Left ventricle myocardium inferior (tissue), 1 donor: ENCODE data around the gene FSIP1. TPM values are rescaled to one million over a fixed set of nuclear protein-coding genes. Genes with fewer than 3 reads are reported as not detected.

Experiments used
- DNase-seq: peaks from one replicate; pipeline ENCODE4 v3.0.0-alpha.2; 2020
- H3K27ac ChIP-seq: fragments of 200-600 bp; replicated peaks from 2 replicates; pipeline ENCODE4 v1.8.0; 2021
- H3K27me3 ChIP-seq: fragments of 200-600 bp; 2 replicates; pipeline ENCODE4 v1.8.0; 2021; ENCODE audit warnings: low read depth
- H3K36me3 ChIP-seq: fragments of 200-600 bp; 2 replicates; pipeline ENCODE4 v1.8.0; 2021
- H3K4me1 ChIP-seq: fragments of 200-600 bp; 2 replicates; pipeline ENCODE4 v1.8.0; 2021
- H3K4me3 ChIP-seq: fragments of 200-600 bp; 2 replicates; pipeline ENCODE4 v1.8.0; 2021; ENCODE audit warnings: mild to moderate bottlenecking, moderate library complexity
- H3K9me3 ChIP-seq: fragments of 200-600 bp; replicated peaks from 2 replicates; pipeline ENCODE4 v1.8.0; 2021
- CTCF ChIP-seq: fragments of 200-600 bp; IDR thresholded peaks from 2 replicates; pipeline ENCODE4 v1.8.0; 2021; ENCODE audit warnings: antibody characterized with exemption, mild to moderate bottlenecking, borderline replicate concordance
- intact Hi-C: fragments of 100-400 bp; cut with micrococcal nuclease; formaldehyde crosslinking; loops from one replicate; pipeline ENCODE4 v1.11.0; 2022
- total RNA-seq: library from RNA; stranded (reverse); fragmentation: NEBNext Ultra II Directional; extraction: Animal tissue kit (Norgen Biotek cat#: 25700); gene quantifications from one replicate; pipeline ENCODE4 v1.2.1, GENCODE V29; 2021
- donor health status: DM: no; HTN: yes; CAD: no; lungs with severe emphysema.

FSIP1 gene
- total RNA-seq, 1 donor from 2014 or later = 1.2 TPM

GRCh38 chr15:39553947-39554693 is 228.5 kb downstream of the FSIP1 start:
- Histone ChIP-seq H3K36me3 (no peaks in the 10 kb centered on the region), H3K4me3 (no peak overlapping the region), H3K9me3 (no peaks in the 10 kb centered on the region), H3K27ac (no peak overlapping the region), H3K27me3 (no peaks in the 10 kb centered on the region), H3K4me1 (peaks cover 11% of the 10 kb centered on the region)
- intact Hi-C loops = no loop called here
- TF ChIP-seq CTCF = no peak
- DNase-seq = no peak

GRCh38 chr15:39552556-39552955 is 230.1 kb downstream of the FSIP1 start:
- no peaks in the 10 kb centered on the region for H3K36me3 ChIP-seq
- no peak overlapping the region for H3K27ac ChIP-seq
- H3K4me1 ChIP-seq = peaks cover 11% of the 10 kb centered on the region
- no peaks in the 10 kb centered on the region for H3K9me3 ChIP-seq
- DNase-seq = no peak
- no peak for TF ChIP-seq CTCF
- intact Hi-C loops = no loop called here
- H3K4me3 ChIP-seq = no peak overlapping the region
- H3K27me3 ChIP-seq = no peaks in the 10 kb centered on the region

GRCh38 chr15:39551476-39551875 is 231.2 kb downstream of the FSIP1 start:
- intact Hi-C loops = no loop called here
- DNase-seq = no peak
- TF ChIP-seq CTCF = no peak
- Histone ChIP-seq H3K27me3 (no peaks in the 10 kb centered on the region), H3K4me1 (peaks cover 11% of the 10 kb centered on the region), H3K36me3 (no peaks in the 10 kb centered on the region), H3K9me3 (peaks cover 2% of the 10 kb centered on the region), H3K27ac (no peak overlapping the region), H3K4me3 (no peak overlapping the region)

Other genes with a start within 250 kb of the FSIP1 start
- 47.4 TPM for gene THBS1, start 201.8 kb downstream of the FSIP1 start, total RNA-seq
- gene GPR176, start 137.4 kb upstream of the FSIP1 start, total RNA-seq = 1.6 TPM
- 21.3 TPM for gene EIF2AK4, start 151.3 kb upstream of the FSIP1 start, total RNA-seq